PC-3 (cell line): ENCODE results near the gene ZNF784.

ENCODE experiments used
- EZH2phosphoT487 ChIP-seq: fragments of 300-600 bp; sonication (generic); IDR thresholded peaks from 2 replicates; pipeline ENCODE4 v1.6.1; 2018; ENCODE audit warnings: mild to moderate bottlenecking, antibody characterized with exemption, low read length, borderline replicate concordance
- TF ChIP-seq, protein P1 (sequence below): fragments of 300-600 bp; sonication (generic); conservative IDR thresholded peaks from 2 replicates; pipeline ENCODE4 v1.5.1; 2017; ENCODE audit warnings: antibody characterized with exemption, low read depth, mild to moderate bottlenecking, low read length

DNA sequence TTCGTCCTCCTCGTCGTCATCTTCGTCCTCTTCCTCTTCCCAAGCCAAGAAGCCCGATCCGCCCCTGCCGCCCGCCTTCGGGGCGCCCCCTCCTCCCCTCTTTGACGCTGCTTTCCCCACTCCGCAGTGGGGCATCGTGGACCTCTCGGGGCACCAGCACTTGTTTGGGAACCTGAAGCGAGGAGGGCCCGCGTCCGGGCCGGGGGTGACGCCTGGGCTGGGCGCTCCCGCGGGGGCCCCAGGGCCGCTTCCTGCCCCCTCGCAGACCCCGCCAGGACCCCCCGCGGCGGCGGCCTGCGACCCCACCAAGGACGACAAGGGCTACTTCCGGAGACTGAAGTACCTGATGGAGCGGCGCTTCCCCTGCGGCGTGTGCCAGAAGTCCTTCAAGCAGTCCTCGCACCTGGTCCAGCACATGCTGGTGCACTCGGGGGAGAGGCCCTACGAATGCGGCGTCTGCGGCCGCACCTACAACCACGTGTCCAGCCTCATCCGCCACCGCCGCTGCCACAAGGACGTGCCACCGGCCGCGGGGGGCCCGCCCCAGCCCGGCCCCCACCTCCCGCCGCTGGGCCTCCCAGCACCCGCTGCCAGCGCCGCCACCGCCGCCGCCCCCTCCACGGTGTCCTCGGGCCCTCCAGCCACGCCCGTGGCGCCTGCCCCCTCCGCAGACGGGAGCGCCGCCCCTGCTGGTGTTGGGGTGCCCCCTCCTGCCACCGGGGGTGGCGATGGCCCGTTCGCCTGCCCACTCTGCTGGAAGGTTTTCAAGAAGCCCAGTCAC, 10.2 kb downstream of the ZNF784 start:
- TF ChIP-seq, protein P1, sequence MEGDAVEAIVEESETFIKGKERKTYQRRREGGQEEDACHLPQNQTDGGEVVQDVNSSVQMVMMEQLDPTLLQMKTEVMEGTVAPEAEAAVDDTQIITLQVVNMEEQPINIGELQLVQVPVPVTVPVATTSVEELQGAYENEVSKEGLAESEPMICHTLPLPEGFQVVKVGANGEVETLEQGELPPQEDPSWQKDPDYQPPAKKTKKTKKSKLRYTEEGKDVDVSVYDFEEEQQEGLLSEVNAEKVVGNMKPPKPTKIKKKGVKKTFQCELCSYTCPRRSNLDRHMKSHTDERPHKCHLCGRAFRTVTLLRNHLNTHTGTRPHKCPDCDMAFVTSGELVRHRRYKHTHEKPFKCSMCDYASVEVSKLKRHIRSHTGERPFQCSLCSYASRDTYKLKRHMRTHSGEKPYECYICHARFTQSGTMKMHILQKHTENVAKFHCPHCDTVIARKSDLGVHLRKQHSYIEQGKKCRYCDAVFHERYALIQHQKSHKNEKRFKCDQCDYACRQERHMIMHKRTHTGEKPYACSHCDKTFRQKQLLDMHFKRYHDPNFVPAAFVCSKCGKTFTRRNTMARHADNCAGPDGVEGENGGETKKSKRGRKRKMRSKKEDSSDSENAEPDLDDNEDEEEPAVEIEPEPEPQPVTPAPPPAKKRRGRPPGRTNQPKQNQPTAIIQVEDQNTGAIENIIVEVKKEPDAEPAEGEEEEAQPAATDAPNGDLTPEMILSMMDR = no peak
- no peak for TF ChIP-seq EZH2phosphoT487
